ENCODE data around the gene TPK1. TPM values are rescaled to one million over a fixed set of nuclear protein-coding genes. Genes with fewer than 3 reads are reported as not detected.
"Not testable (repeated sequence)": the region's sequence is repeated elsewhere in the genome, so short reads cannot be mapped to it uniquely, and the experiment has no call there.

Gene TPK1
- total and polyA plus RNA-seq, 2 of the 4 experiments (the other 2 are of a cell fraction), result 0.38 to 1.8 TPM

- no peak for TF ChIP-seq CTCF (conservative IDR thresholded peaks at IDR 0.05; ENCODE audit: low read depth, low read length)
- TF ChIP-seq MAFK (IDR thresholded peaks at IDR 0.05; ENCODE audit: low read depth, low read length), result no peak
- TF ChIP-seq CEBPB (IDR thresholded peaks at IDR 0.05; ENCODE audit: low read depth, low read length), result no peak
- TF ChIP-seq FOS (IDR thresholded peaks at IDR 0.05; ENCODE audit: low read depth, low read length), result no peak
- TF ChIP-seq RFX5 (IDR thresholded peaks at IDR 0.05; ENCODE audit: low read depth, low read length), result no peak
These were observed 30.1 kb downstream of the TPK1 start (continued) for GRCh38 chr7:144805627-144806239.

DNA sequence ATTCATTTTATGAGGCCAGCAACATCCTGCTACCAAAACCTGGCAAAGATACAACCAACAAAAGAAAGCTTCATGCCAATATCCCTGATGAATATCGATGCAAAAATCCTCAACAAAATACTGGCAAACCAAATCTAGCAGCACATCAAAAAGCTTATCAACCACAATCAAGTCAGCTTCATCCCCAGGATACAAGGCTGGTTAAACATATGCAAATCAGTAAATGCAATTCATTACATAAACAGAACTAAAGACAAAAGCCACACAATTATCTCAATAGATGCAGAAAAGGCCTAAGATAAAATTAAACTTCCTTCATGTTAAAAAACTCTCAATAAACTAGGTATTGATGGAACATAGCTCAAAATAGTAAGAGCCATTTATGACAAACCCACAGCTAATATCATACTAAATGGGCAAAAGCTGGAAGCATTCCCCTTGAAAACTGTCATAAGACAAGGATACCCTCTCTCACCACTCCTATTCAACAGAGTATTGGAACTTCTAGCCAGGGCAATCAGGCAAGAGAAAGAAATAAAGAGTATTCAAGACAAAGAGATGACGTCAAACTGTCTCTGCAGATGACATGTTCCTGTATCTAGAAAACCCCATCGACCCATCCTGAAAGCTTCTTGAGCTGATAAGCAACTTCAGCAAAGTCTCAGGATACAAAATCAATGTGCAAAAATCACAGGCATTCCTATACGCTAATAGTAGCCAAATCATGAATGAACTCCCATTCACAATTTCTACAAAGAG, 35.0 kb downstream of the TPK1 start:
- intact Hi-C loops (cut with micrococcal nuclease); H2BK5ac ChIP-seq (ENCODE audit: low read depth, low read length, poor library complexity, severe bottlenecking); H2BK20ac ChIP-seq (ENCODE audit: low read depth, low read length); H3K27me3 ChIP-seq (ENCODE audit: control insufficient read depth, insufficient read depth, low read length); dilution Hi-C loops (cut with HindIII; ENCODE audit: low sequenced_read_pairs, unreplicated experiment); H3K56ac ChIP-seq (ENCODE audit: extremely low read depth, insufficient read depth, low read length); H2BK120ac ChIP-seq (ENCODE audit: low read depth, low read length); H4K5ac ChIP-seq (ENCODE audit: low read depth, low read length); DNase-seq; ATAC-seq (ENCODE audit: low read depth); H2BK15ac ChIP-seq (ENCODE audit: low read depth, low read length); H3K27ac ChIP-seq (ENCODE audit: insufficient read depth, low read length); POLR2A ChIA-PET (ENCODE audit: unreplicated experiment); H3K14ac ChIP-seq (replicated peaks; ENCODE audit: low read depth, low read length); H3K79me1 ChIP-seq (ENCODE audit: low read depth in 1 of 2, low read length in 2 of 2); BruUV-seq (replicated peaks); in situ Hi-C loops (cut with MboI; ENCODE audit: low sequenced_read_pairs); H3K9me1 ChIP-seq (ENCODE audit: insufficient read depth, low read length); H3K4ac ChIP-seq (ENCODE audit: low read depth, low read length); H2AK5ac ChIP-seq (ENCODE audit: low read depth, low read length); CTCF ChIA-PET; H2AFZ ChIP-seq (replicated peaks; ENCODE audit: low read length, poor library complexity); H3K4me2 ChIP-seq (ENCODE audit: low read depth, low read length); H3K9ac ChIP-seq (ENCODE audit: low read depth, low read length); H4K8ac ChIP-seq (ENCODE audit: low read depth in 2 of 2, low read length in 2 of 2); H4K20me1 ChIP-seq (ENCODE audit: insufficient read depth, low read length); H3K18ac ChIP-seq (ENCODE audit: low read depth, low read length); H2AK9ac ChIP-seq (replicated peaks; ENCODE audit: low read depth, low read length, poor library complexity); H3K4me3 ChIP-seq (ENCODE audit: insufficient read depth, low read depth, low read length); H3K4me1 ChIP-seq (ENCODE audit: control insufficient read depth, insufficient read depth, low read length); H4K91ac ChIP-seq (ENCODE audit: insufficient read depth, low read depth, low read length); H3K23ac ChIP-seq (ENCODE audit: low read depth, low read length); H3K36me3 ChIP-seq (ENCODE audit: control insufficient read depth, insufficient read depth, low read length): not testable (repeated sequence)
- peaks cover 13% of the 10 kb centered on the region for H3K9me3 ChIP-seq (ENCODE audit: control insufficient read depth, insufficient read depth, low read length)
- no CpG with 5 or more reads among the region's 4 CpGs for WGBS, 2 experiments (ENCODE audit: extremely low coverage in 2 of 2, insufficient read length in 1 of 2)
